WTC11 (cell line): ENCODE results near the gene KMT2D.
A peak's percentile ranks its signal among the peaks of the same experiment; 100 is the strongest.

Experiments used
- NFYB ChIP-seq: sonication (generic); formaldehyde crosslinking; conservative IDR thresholded peaks from 2 replicates; pipeline ENCODE4 v1.8.0; 2022; ENCODE audit warnings: low read depth, missing genetic modification reagents
- TF ChIP-seq, protein P1 (sequence below): sonication (generic); formaldehyde crosslinking; IDR thresholded peaks from 2 replicates; pipeline ENCODE4 v1.8.0; 2022; ENCODE audit warnings: mild to moderate bottlenecking, missing genetic modification reagents
- TF ChIP-seq, protein P2 (sequence below): sonication (generic); formaldehyde crosslinking; IDR thresholded peaks from 2 replicates; pipeline ENCODE4 v1.8.1; 2022; ENCODE audit warnings: low read depth, missing genetic modification reagents, borderline replicate concordance
- TF ChIP-seq, protein P3 (sequence below): fragments of 200-600 bp; IDR thresholded peaks from 2 replicates; pipeline ENCODE4 v1.8.0; 2022; ENCODE audit warnings: antibody characterized with exemption
- TF ChIP-seq, protein P4 (sequence below): sonication (generic); formaldehyde crosslinking; IDR thresholded peaks from 2 replicates; pipeline ENCODE4 v1.8.1; 2023; ENCODE audit warnings: mild to moderate bottlenecking, missing genetic modification reagents, moderate library complexity

DNA sequence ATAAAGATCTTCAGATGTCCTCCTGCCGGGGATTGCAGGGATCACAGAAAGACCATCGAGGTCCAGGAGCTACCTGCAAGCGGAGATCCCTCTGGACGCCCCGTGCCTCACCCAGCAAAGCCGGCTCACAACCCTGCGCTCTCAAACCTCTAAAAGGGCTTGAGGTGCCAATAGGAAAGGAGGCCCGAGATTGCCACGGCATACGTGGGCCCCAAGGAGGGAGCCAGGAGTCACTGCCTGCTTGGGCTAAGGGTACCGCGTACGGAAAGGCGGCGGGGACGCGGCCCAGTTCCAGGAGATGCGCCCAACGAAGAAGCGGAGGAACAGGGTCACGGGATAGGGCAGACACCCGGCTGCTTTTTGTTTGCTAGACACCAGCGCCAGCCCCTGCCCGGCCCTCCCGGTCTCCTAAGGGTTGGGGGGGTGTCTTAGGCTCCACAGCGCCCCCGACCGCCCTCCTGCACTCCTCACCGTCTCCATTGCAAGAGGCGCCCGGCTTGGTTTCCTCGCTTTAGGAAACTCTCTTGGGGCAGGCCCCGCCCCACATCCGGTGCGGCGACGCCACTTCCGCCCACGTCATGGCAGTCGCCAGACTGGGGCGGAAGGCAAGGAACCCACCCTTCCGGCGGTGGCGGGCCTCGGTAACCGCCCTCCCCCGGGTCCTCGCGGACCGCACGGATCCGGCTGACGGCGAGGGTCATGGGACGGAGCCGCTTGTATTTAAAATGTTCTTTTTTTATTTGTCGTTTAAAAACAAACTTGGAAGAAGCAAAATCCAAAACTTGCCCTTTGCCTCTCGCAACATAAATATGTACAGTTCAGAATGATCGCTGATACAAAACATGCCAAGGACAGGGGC lies 42.1 kb downstream of the KMT2D start, which contains the start of gene PRKAG1:
- TF ChIP-seq NFYB (CRISPR knock-in tag), result no peak
- TF ChIP-seq, protein P1, sequence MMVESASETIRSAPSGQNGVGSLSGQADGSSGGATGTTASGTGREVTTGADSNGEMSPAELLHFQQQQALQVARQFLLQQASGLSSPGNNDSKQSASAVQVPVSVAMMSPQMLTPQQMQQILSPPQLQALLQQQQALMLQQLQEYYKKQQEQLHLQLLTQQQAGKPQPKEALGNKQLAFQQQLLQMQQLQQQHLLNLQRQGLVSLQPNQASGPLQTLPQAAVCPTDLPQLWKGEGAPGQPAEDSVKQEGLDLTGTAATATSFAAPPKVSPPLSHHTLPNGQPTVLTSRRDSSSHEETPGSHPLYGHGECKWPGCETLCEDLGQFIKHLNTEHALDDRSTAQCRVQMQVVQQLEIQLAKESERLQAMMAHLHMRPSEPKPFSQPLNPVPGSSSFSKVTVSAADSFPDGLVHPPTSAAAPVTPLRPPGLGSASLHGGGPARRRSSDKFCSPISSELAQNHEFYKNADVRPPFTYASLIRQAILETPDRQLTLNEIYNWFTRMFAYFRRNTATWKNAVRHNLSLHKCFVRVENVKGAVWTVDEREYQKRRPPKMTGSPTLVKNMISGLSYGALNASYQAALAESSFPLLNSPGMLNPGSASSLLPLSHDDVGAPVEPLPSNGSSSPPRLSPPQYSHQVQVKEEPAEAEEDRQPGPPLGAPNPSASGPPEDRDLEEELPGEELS (CRISPR knock-in tag), result no peak
- TF ChIP-seq, protein P2, sequence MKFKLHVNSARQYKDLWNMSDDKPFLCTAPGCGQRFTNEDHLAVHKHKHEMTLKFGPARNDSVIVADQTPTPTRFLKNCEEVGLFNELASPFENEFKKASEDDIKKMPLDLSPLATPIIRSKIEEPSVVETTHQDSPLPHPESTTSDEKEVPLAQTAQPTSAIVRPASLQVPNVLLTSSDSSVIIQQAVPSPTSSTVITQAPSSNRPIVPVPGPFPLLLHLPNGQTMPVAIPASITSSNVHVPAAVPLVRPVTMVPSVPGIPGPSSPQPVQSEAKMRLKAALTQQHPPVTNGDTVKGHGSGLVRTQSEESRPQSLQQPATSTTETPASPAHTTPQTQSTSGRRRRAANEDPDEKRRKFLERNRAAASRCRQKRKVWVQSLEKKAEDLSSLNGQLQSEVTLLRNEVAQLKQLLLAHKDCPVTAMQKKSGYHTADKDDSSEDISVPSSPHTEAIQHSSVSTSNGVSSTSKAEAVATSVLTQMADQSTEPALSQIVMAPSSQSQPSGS (CRISPR knock-in tag), result no peak
- TF ChIP-seq, protein P3, sequence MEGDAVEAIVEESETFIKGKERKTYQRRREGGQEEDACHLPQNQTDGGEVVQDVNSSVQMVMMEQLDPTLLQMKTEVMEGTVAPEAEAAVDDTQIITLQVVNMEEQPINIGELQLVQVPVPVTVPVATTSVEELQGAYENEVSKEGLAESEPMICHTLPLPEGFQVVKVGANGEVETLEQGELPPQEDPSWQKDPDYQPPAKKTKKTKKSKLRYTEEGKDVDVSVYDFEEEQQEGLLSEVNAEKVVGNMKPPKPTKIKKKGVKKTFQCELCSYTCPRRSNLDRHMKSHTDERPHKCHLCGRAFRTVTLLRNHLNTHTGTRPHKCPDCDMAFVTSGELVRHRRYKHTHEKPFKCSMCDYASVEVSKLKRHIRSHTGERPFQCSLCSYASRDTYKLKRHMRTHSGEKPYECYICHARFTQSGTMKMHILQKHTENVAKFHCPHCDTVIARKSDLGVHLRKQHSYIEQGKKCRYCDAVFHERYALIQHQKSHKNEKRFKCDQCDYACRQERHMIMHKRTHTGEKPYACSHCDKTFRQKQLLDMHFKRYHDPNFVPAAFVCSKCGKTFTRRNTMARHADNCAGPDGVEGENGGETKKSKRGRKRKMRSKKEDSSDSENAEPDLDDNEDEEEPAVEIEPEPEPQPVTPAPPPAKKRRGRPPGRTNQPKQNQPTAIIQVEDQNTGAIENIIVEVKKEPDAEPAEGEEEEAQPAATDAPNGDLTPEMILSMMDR, result no peak
- TF ChIP-seq, protein P4, sequence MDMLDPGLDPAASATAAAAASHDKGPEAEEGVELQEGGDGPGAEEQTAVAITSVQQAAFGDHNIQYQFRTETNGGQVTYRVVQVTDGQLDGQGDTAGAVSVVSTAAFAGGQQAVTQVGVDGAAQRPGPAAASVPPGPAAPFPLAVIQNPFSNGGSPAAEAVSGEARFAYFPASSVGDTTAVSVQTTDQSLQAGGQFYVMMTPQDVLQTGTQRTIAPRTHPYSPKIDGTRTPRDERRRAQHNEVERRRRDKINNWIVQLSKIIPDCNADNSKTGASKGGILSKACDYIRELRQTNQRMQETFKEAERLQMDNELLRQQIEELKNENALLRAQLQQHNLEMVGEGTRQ (CRISPR knock-in tag), result peak; percentile 37; the same call in 1 of the 2 replicates
